GM12874 (cell line): ENCODE measurements around the gene TMIGD2.

Experiments used
- CTCF ChIP-seq: IDR thresholded peaks from 2 replicates; pipeline ENCODE4 v1.5.1; 2011; ENCODE audit warnings: low read depth, mild to moderate bottlenecking, control low read depth, low read length, moderate library complexity; ENCODE audit not compliant: insufficient read depth

The TMIGD2 gene

DNA sequence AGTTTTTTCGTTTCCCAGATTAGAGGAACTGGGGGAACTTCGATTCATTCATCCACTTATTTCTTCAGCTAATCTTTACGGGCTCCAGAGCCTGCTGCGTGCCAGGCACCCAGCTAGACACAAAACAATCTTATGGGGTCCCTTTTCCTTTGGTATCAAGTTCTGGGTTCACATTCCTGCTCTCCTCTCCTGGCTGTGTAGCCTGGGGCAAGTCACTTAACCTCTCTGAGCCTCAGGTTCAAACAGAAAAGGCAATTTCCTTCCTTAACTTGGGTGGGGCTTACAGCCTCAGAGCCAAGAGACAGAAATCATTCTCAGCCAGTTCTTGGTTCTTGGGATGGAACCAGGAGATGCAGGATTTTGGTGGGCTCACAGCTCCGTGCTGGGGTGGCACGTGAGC, 17.2 kb downstream of the TMIGD2 start:
- no peak for TF ChIP-seq CTCF

DNA sequence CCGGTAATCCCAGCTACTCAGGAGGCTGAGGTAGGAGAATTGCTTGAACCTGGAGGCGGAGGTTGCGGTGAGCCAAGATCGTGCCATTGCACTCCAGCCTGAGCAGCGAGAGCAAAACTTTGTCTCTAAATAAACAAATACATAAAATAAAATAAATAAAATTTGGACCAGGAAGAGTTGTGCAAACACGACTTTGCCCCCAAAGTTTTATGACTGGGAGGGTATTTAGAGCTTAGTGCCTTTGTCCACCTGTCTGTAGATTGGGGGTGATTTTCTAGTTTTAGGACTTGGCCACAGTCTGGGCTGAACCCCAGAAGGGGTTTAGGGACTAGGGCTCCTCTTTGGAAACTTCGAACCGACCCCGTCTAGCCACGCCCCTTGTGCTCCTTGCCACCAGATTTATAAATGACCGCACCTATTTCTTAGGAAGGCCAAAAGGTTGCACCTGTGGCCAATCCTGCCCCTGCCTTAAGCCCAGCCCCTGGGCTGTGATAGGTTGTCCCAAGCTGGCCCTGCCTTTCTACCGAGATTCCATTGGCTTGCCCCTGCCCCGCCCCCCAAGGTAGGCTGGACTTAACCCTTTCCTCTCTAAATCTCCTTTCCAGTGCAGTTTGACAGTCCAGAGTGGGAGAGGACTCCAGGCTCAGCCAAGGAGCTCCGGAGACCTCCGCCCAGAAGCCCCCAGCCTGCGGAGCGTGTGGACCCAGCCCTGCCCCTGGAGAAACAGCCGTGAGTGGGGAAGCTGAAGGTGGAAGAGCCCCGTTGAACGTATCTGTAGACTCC, 17.8 kb downstream of the TMIGD2 start:
- TF ChIP-seq CTCF: no peak

- no peak for TF ChIP-seq CTCF
Observed at GRCh38 chr19:4279530-4280422, 22.4 kb downstream of the TMIGD2 start.

GRCh38 chr19:4279267-4279529, 23.0 kb downstream of the TMIGD2 start:
- no peak for TF ChIP-seq CTCF

- TF ChIP-seq CTCF: no peak
Observed at GRCh38 chr19:4278419-4279266, 23.5 kb downstream of the TMIGD2 start, which contains the start of gene SHD. SHD (plus strand) TSS chr19:4279266; CDS start chr19:4280064, 798 bp downstream.

DNA sequence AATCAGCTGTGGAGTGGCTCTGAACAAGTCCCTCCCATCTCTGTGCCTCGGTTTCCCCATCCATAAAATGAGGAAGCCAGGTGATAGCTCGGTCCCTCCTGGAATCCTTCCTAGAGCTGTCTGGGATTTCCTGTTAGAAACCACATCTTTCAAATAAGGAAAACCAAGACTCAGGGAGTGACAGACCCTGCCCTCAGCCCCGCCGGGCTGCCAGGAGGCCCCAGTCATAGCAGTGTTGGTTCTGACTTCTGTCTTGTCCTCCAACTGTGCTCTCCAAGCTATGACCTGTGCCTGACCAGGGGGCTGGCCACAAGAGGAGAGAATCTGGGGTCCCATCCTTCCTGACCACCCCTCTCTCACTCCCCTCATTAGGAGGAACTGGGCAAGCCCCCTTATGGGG, 24.2 kb downstream of the TMIGD2 start:
- no peak for TF ChIP-seq CTCF
